Mesenchymal stem cell (in vitro differentiated cells and primary cell): ENCODE data around the gene AK6.

Source experiments
- DNase-seq: peaks from one replicate; pipeline ENCODE4 v3.0.0-alpha.2; 2013
- H2AFZ ChIP-seq: one replicate; pipeline ENCODE4 v1.6.1; 2013; ENCODE audit warnings: low read depth, mild to moderate bottlenecking, control low read depth, inconsistent platforms, low read length, moderate library complexity
- H2AK5ac ChIP-seq: 2 replicates; pipeline ENCODE4 v1.6.1; 2013; ENCODE audit warnings: low read length, moderate library complexity, mild to moderate bottlenecking, inconsistent platforms; ENCODE audit not compliant: severe bottlenecking
- H2BK120ac ChIP-seq: one replicate; pipeline ENCODE4 v1.6.1; 2013; ENCODE audit warnings: low read depth, mild to moderate bottlenecking, inconsistent platforms, low read length, moderate library complexity
- H2BK12ac ChIP-seq, 2 experiments: one replicate each; pipeline ENCODE4 v1.6.1; 2013; ENCODE audit warnings: inconsistent platforms in 2 of 2, low read length in 2 of 2, mild to moderate bottlenecking in 2 of 2, moderate library complexity in 2 of 2, control low read depth in 1 of 2
- H2BK15ac ChIP-seq: one replicate; pipeline ENCODE4 v1.6.1; 2013; ENCODE audit warnings: mild to moderate bottlenecking, low read depth, inconsistent platforms; ENCODE audit not compliant: poor library complexity, severe bottlenecking
- H2BK5ac ChIP-seq: 2 replicates; pipeline ENCODE4 v1.6.1; 2013; ENCODE audit warnings: low read depth, mild to moderate bottlenecking, low read length, control low read depth, inconsistent platforms; ENCODE audit not compliant: poor library complexity, severe bottlenecking
- H3K14ac ChIP-seq, 2 experiments: one replicate each; pipeline ENCODE4 v1.6.1; 2013; ENCODE audit warnings: inconsistent platforms in 2 of 2, low read length in 2 of 2, control low read depth in 1 of 2, mild to moderate bottlenecking in 1 of 2, moderate library complexity in 1 of 2
- H3K18ac ChIP-seq, 2 experiments: one replicate each; pipeline ENCODE4 v1.6.1; 2013; ENCODE audit warnings: inconsistent platforms in 2 of 2, low read length in 2 of 2, control low read depth in 1 of 2, low read depth in 1 of 2, mild to moderate bottlenecking in 1 of 2
- H3K23ac ChIP-seq, 2 experiments: one replicate each; pipeline ENCODE4 v1.6.1; 2013; ENCODE audit warnings: inconsistent platforms in 2 of 2, low read length in 2 of 2, mild to moderate bottlenecking in 2 of 2, moderate library complexity in 2 of 2, control low read depth in 1 of 2
- H3K27ac ChIP-seq: 2 replicates; pipeline ENCODE4 v1.5.1; 2013; ENCODE audit warnings: mild to moderate bottlenecking, moderate library complexity, low read length, control low read depth, inconsistent platforms; ENCODE audit not compliant: poor library complexity, severe bottlenecking
- H3K27me3 ChIP-seq, 2 experiments: 2 replicates each; pipeline versions ENCODE4 v1.6.1 to v1.7.0; 2013; ENCODE audit warnings: low read length in 2 of 2, mild to moderate bottlenecking in 2 of 2, moderate library complexity in 2 of 2, control low read depth in 1 of 2, inconsistent platforms in 1 of 2; ENCODE audit not compliant: control insufficient read depth in 1 of 2, insufficient read depth in 1 of 2
- H3K36me3 ChIP-seq, 2 experiments: 2 replicates each; pipeline versions ENCODE4 v1.6.1 to v1.7.0; 2013; ENCODE audit warnings: low read length in 2 of 2, control low read depth in 1 of 2, inconsistent platforms in 1 of 2, low read depth in 1 of 2, mild to moderate bottlenecking in 1 of 2; ENCODE audit not compliant: insufficient read depth in 2 of 2, control insufficient read depth in 1 of 2
- H3K4ac ChIP-seq, 2 experiments: one replicate each; pipeline ENCODE4 v1.6.1; 2013; ENCODE audit warnings: inconsistent platforms in 2 of 2, low read length in 2 of 2, mild to moderate bottlenecking in 2 of 2, moderate library complexity in 2 of 2, control low read depth in 1 of 2, low read depth in 1 of 2
- H3K4me1 ChIP-seq: 2 replicates; pipeline ENCODE4 v1.6.1; 2013; ENCODE audit warnings: low read depth, low read length, control low read depth; ENCODE audit not compliant: control insufficient read depth, insufficient read depth
- H3K4me2 ChIP-seq: 2 replicates; pipeline ENCODE4 v1.6.1; 2013; ENCODE audit warnings: low read length, mild to moderate bottlenecking, inconsistent platforms; ENCODE audit not compliant: poor library complexity, severe bottlenecking
- H3K4me3 ChIP-seq, 2 experiments: 2 replicates each; pipeline versions ENCODE4 v1.5.1 to v1.7.0; 2013; ENCODE audit warnings: low read length in 2 of 2, mild to moderate bottlenecking in 2 of 2, control low read depth in 1 of 2, low read depth in 1 of 2; ENCODE audit not compliant: insufficient read depth in 1 of 2
- H3K79me1 ChIP-seq: replicated peaks from 2 replicates; pipeline ENCODE4 v1.6.1; 2013; ENCODE audit warnings: mild to moderate bottlenecking, control low read depth, low read length, inconsistent platforms; ENCODE audit not compliant: poor library complexity, severe bottlenecking
- H3K9ac ChIP-seq: 2 replicates; pipeline ENCODE4 v1.7.0; 2013; ENCODE audit warnings: mild to moderate bottlenecking, low read length, moderate library complexity
- H3K9me3 ChIP-seq: 2 replicates; pipeline ENCODE4 v1.7.0; 2013; ENCODE audit warnings: mild to moderate bottlenecking, low read length; ENCODE audit not compliant: control insufficient read depth
- H4K8ac ChIP-seq: one replicate; pipeline ENCODE4 v1.6.1; 2013; ENCODE audit warnings: inconsistent platforms, mild to moderate bottlenecking, low read length, moderate library complexity
- H4K91ac ChIP-seq: one replicate; pipeline ENCODE4 v1.6.1; 2013; ENCODE audit warnings: mild to moderate bottlenecking, low read length, inconsistent platforms
- WGBS: methylation state at CpG from one replicate; pipeline ENCODE4 v1.1.7; 2013; ENCODE audit warnings: mixed read lengths; 5-methylcytosine and 5-hydroxymethylcytosine counted together

Gene AK6

DNA sequence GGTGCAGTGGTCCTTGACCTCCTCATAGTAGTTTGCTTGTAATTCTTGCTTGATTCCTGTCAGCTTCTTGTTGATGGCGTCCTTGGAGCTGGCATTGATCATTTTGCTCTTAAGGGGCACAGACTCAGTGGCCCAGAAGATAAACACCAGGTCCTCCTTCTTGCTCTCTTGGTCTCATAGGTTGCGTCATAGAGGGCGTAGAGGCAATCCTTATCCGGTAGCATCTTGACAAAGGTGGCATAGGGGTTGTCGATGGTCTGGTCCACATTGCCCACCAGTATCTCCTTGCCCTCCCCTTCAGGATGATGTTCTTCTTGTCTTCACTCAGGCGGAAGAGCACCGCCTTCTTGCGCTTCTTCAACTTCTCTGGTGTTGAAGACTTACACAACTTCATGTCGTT lies 55.9 kb downstream of the AK6 start:
- no peak overlapping the region for H2BK12ac ChIP-seq
- H3K27ac ChIP-seq, result no peak overlapping the region
- no peak overlapping the region for H3K4ac ChIP-seq
- H2BK120ac ChIP-seq, result no peak overlapping the region
- H2AFZ ChIP-seq, result no peak overlapping the region
- no peak overlapping the region for H2BK5ac ChIP-seq
- H3K27me3 ChIP-seq, result no peaks in the 10 kb centered on the region
- H3K4me3 ChIP-seq, result no peak overlapping the region
- H3K9ac ChIP-seq, result no peak overlapping the region
- H3K18ac ChIP-seq, result no peak overlapping the region
- no peak overlapping the region for H3K4me2 ChIP-seq
- H4K91ac ChIP-seq, result no peak overlapping the region
- H3K79me1 ChIP-seq, result no peaks in the 10 kb centered on the region
- no peak overlapping the region for H3K23ac ChIP-seq
- H3K36me3 ChIP-seq, result peaks cover 0 to 9% of the 10 kb centered on the region in 2 experiments
- no peaks in the 10 kb centered on the region for H3K9me3 ChIP-seq
- no peak for DNase-seq
- no peak overlapping the region for H2BK15ac ChIP-seq
- WGBS, result 95% methylated on average over 9 of the region's 9 CpGs
- H4K8ac ChIP-seq, result no peak overlapping the region
- H3K14ac ChIP-seq, result no peak overlapping the region
- no peak overlapping the region for H2AK5ac ChIP-seq
- H3K4me1 ChIP-seq, result no peaks in the 10 kb centered on the region

DNA sequence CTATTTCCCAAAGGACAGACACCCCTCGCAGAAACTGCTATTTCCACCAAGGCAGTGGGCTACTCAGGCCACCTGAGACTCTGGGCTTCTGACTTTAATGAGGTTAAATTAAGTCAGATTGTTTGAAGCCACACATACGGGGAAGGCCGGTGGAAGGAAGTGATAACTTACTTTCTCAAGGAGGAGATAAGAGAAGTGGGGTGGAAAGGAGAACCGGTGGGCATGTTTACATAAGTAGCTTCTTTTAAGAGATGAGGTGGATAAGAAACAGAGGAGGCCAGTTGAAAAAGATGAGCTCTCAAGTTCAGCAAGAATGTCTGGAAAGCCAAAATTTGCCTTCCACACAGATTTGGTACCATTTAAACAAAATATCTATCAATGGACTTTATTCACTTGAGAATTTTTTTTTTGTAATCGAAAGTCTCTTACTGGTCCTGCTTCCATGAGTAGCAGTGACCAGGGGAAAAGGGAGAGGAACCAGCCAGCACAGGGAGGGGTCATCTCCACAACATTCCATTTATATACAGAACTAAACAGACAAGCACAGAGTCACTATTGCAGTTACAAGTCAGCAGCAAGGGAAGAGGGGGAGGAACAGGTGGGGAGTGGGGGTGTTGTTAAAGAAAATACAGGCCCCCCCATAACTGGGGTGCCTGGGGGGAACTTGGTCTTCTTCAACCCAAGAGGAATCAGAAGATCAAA lies 56.7 kb downstream of the AK6 start:
- Histone ChIP-seq H3K4me2 (no peak overlapping the region), H3K9me3 (no peaks in the 10 kb centered on the region), H4K91ac (no peak overlapping the region), H4K8ac (no peak overlapping the region), H3K4me3 (no peak overlapping the region), H3K4me1 (no peaks in the 10 kb centered on the region), H3K27me3 (no peaks in the 10 kb centered on the region), H2AFZ (no peak overlapping the region), H3K4ac (no peak overlapping the region), H3K36me3 (peaks cover 0 to 9% of the 10 kb centered on the region in 2 experiments), H2AK5ac (no peak overlapping the region), H2BK5ac (no peak overlapping the region), H2BK12ac (no peak overlapping the region), H3K23ac (no peak overlapping the region), H3K27ac (no peak overlapping the region), H3K18ac (no peak overlapping the region), H3K9ac (no peak overlapping the region), H2BK120ac (no peak overlapping the region), H3K14ac (no peak overlapping the region), H3K79me1 (no peaks in the 10 kb centered on the region), H2BK15ac (no peak overlapping the region)
- WGBS, result 38% methylated on average over 4 of the region's 5 CpGs
- no peak for DNase-seq

DNA sequence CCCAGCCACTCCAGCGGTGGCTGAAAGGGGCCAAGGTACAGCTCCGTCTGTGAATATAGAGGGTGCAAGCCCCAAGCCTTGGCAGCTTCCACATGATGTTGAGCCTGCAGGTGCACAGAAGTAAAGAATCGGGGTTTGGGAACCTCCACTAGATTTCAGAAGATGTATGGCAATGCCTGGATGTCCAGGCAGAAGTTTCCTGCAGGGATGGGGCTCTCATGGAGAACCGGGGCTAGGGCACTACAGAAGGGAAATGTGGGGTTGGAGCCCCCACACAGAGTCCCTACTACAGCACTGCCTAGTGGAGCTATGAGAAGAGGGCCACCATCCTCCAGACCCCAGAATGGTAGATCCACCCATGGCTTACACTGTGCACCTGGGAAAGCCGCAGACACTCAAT lies 59.9 kb downstream of the AK6 start:
- Histone ChIP-seq H3K4ac (no peak overlapping the region), H3K27me3 (no peaks in the 10 kb centered on the region), H2BK15ac (no peak overlapping the region), H4K8ac (no peak overlapping the region), H2BK5ac (no peak overlapping the region), H3K4me2 (no peak overlapping the region), H3K23ac (no peak overlapping the region), H2BK12ac (no peak overlapping the region), H3K18ac (no peak overlapping the region), H3K14ac (no peak overlapping the region), H4K91ac (no peak overlapping the region), H3K4me1 (no peaks in the 10 kb centered on the region), H3K9me3 (no peaks in the 10 kb centered on the region), H3K9ac (no peak overlapping the region), H3K4me3 (no peak overlapping the region), H2AFZ (no peak overlapping the region), H3K27ac (no peak overlapping the region), H2BK120ac (no peak overlapping the region), H3K36me3 (peaks cover 0 to 9% of the 10 kb centered on the region in 2 experiments), H2AK5ac (no peak overlapping the region), H3K79me1 (no peaks in the 10 kb centered on the region)
- DNase-seq, result no peak
- 94% methylated on average over 5 of the region's 5 CpGs for WGBS

DNA sequence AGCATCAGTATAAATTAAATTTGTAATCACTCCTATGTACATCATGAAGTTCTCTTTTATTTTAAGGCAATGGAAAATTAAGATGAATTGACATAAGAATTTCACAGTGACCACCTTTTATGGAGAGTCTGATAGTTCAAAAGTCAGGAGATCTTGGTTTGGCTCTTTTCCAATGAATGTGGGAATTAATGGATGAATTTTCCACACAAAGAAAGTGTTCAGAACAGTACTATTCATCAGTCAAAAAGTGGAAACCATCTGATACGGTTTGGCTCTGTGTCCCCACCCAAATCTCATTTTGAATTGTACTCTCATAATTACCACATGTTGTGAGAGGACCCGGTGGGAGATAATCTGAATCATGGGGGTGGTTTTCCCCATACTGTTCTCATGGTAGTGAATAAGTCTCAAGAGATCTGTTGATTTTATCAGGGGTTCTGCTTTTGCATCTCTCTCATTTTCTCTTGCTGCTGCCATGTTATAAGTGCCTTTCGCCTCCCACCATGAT lies 61.2 kb downstream of the AK6 start:
- Histone ChIP-seq H4K8ac (no peak overlapping the region), H4K91ac (no peak overlapping the region), H3K27ac (no peak overlapping the region), H2BK5ac (no peak overlapping the region), H2AFZ (no peak overlapping the region), H3K4me1 (no peaks in the 10 kb centered on the region), H2BK15ac (no peak overlapping the region), H3K9ac (no peak overlapping the region), H2BK120ac (no peak overlapping the region), H3K9me3 (no peaks in the 10 kb centered on the region), H3K79me1 (no peaks in the 10 kb centered on the region), H3K27me3 (no peaks in the 10 kb centered on the region), H3K4ac (no peak overlapping the region), H3K4me2 (no peak overlapping the region), H3K18ac (no peak overlapping the region), H3K14ac (no peak overlapping the region), H3K4me3 (no peak overlapping the region), H2BK12ac (no peak overlapping the region), H3K23ac (no peak overlapping the region), H2AK5ac (no peak overlapping the region), H3K36me3 (peaks cover 0 to 3% of the 10 kb centered on the region in 2 experiments)
- 40% methylated on average over 1 of the region's 3 CpGs for WGBS
- DNase-seq, result no peak
